ENCODE results near the gene EPS8. TPM values are rescaled to one million over a fixed set of nuclear protein-coding genes. Genes with fewer than 3 reads are reported as not detected.
A peak's percentile ranks its signal among the peaks of the same experiment; 100 is the strongest.

Gene EPS8
- total and polyA plus RNA-seq, 8 donors = 9.1 to 287 (median 36.1) TPM

GRCh38 chr12:15787778-15788177 is 1.4 kb downstream of the EPS8 start:
- WGBS, 5 donors = 21 to 34% (median 29%) methylated on average over 4 of the region's 4 CpGs
- H3K4me1 ChIP-seq = peaks cover 0 to 36% (median 14%) of the 10 kb centered on the region in 4 donors
- no peak for DNase-seq
- H3K27ac ChIP-seq = peak overlapping the region in 4 of 5 donors; percentile 87 to 94 (median 92)
- no peaks in the 10 kb centered on the region for H3K36me3 ChIP-seq
- no peaks in the 10 kb centered on the region for H3K27me3 ChIP-seq
- peak overlapping the region; percentile 65 to 94 (median 74) for H3K4me3 ChIP-seq
- TF ChIP-seq CTCF (IDR thresholded peaks at IDR 0.05) (no peak), POLR2A (IDR thresholded peaks at IDR 0.05) (no peak)
- no peaks in the 10 kb centered on the region for H3K9me3 ChIP-seq
- intact Hi-C loops (cut with DNase I; ENCODE audit: low total_unique reads) = no loop called here

- DNase-seq = no peak
- no peaks in the 10 kb centered on the region for H3K36me3 ChIP-seq
- intact Hi-C loops (cut with DNase I; ENCODE audit: low total_unique reads) = no loop called here
- peak overlapping the region in 1 of 5 donors; percentile 94 for H3K27ac ChIP-seq
- peak overlapping the region in 2 of 4 donors; percentile 70 to 94 for H3K4me3 ChIP-seq
- no peaks in the 10 kb centered on the region for H3K27me3 ChIP-seq
- 30 to 52% (median 40%) methylated on average over 2 of the region's 2 CpGs for WGBS, 5 donors
- no peaks in the 10 kb centered on the region for H3K9me3 ChIP-seq
- no peak for TF ChIP-seq POLR2A (IDR thresholded peaks at IDR 0.05)
- no peak for TF ChIP-seq POLR2AphosphoS5 (IDR thresholded peaks at IDR 0.05)
- TF ChIP-seq EP300 (IDR thresholded peaks at IDR 0.05) = no peak
- TF ChIP-seq CTCF (IDR thresholded peaks at IDR 0.05) = no peak
- peaks cover under 1 to 38% (median 15%) of the 10 kb centered on the region in 4 donors for H3K4me1 ChIP-seq
These were observed 2.4 kb downstream of the EPS8 start for GRCh38 chr12:15786772-15787171.

- no peaks in the 10 kb centered on the region for H3K27me3 ChIP-seq
- TF ChIP-seq EP300 (IDR thresholded peaks at IDR 0.05) = no peak
- TF ChIP-seq POLR2A (IDR thresholded peaks at IDR 0.05) = no peak
- no peak for TF ChIP-seq CTCF (IDR thresholded peaks at IDR 0.05)
- TF ChIP-seq POLR2AphosphoS5 (IDR thresholded peaks at IDR 0.05) = no peak
- no peak overlapping the region for H3K27ac ChIP-seq
- H3K9me3 ChIP-seq = no peaks in the 10 kb centered on the region
- intact Hi-C loops (cut with DNase I; ENCODE audit: low total_unique reads) = no loop called here
- H3K4me3 ChIP-seq = no peak overlapping the region
- H3K4me1 ChIP-seq = peaks cover 13 to 55% (median 29%) of the 10 kb centered on the region in 4 donors
- DNase-seq = no peak
- H3K36me3 ChIP-seq = no peaks in the 10 kb centered on the region
- 88 to 97% (median 93%) methylated on average over 1 of the region's 1 CpG for WGBS, 5 donors
These were observed 5.9 kb downstream of the EPS8 start for GRCh38 chr12:15783288-15783687.

GRCh38 chr12:15782667-15783066 is 6.5 kb downstream of the EPS8 start:
- TF ChIP-seq EP300 (IDR thresholded peaks at IDR 0.05) (no peak), POLR2A (IDR thresholded peaks at IDR 0.05) (no peak), POLR2AphosphoS5 (IDR thresholded peaks at IDR 0.05) (no peak), CTCF (IDR thresholded peaks at IDR 0.05) (no peak)
- H3K4me3 ChIP-seq = no peak overlapping the region
- no peaks in the 10 kb centered on the region for H3K27me3 ChIP-seq
- 86 to 94% (median 93%) methylated on average over 8 of the region's 8 CpGs for WGBS, 5 donors
- DNase-seq = no peak
- no peaks in the 10 kb centered on the region for H3K9me3 ChIP-seq
- intact Hi-C loops (cut with DNase I; ENCODE audit: low total_unique reads) = no loop called here
- H3K27ac ChIP-seq = no peak overlapping the region
- peaks cover 13 to 53% (median 26%) of the 10 kb centered on the region in 4 donors for H3K4me1 ChIP-seq
- no peaks in the 10 kb centered on the region for H3K36me3 ChIP-seq

All from stomach (tissue), 9 donors.